HCT116 (cell line): ENCODE data around the gene FASN. TPM values are rescaled to one million over a fixed set of nuclear protein-coding genes. Genes with fewer than 3 reads are reported as not detected.

Source experiments
- ATAC-seq: fragments of 200-7000 bp; cut with Tn5 transposase; 2 replicates; pipeline ENCODE4 v1.9.1; 2020; ENCODE audit warnings: mild to moderate bottlenecking, moderate library complexity
- BruUV-seq: library from RNA; stranded (reverse); fragments of 400-500 nt; replicated peaks from 2 replicates; lab custom pipeline; 2021; lab: Mats Ljungman, UMichigan
- CTCF ChIA-PET: fragments of 300-600 bp; sonication (Branson Sonifier 250); formaldehyde crosslinking; loops from one replicate; lab custom pipeline; 2021; ENCODE audit warnings: antibody characterized with exemption; lab: Charles Lee
- POLR2A ChIA-PET: fragments of 300-600, 350-600 bp; sonication (Branson Sonifier 250); formaldehyde crosslinking; loops from one replicate; lab custom pipeline; 2021; ENCODE audit warnings: antibody characterized with exemption; lab: Charles Lee
- RAD21 ChIA-PET, 2 experiments: fragments of 300-600 bp; sonication (Branson Sonifier 250); formaldehyde crosslinking; loops; one replicate each; lab custom pipeline; 2023; ENCODE audit warnings: low total read pairs in 2 of 2; ENCODE audit not compliant: uncharacterized antibody in 2 of 2, unreplicated experiment in 2 of 2, low non-redundant PET in 1 of 2; lab: Charles Lee
- DNase-seq: peaks from one replicate; pipeline ENCODE4 v3.0.0-alpha.2; 2010; ENCODE audit warnings: low read depth, low spot score
- H2AFZ ChIP-seq: fragments of 200-600 bp; shearing (Covaris generic), sonication (generic); 2 replicates; pipeline ENCODE4 v1.6.1; 2017; ENCODE audit warnings: low read depth, mixed run types, mixed read lengths, antibody characterized with exemption, low read length; ENCODE audit not compliant: poor library complexity, severe bottlenecking
- H3K27ac ChIP-seq: 2 replicates; pipeline ENCODE4 v1.5.1; 2012; ENCODE audit warnings: low read depth, low read length
- H3K27me3 ChIP-seq: fragments of 200-600 bp; sonication (generic); 2 replicates; pipeline ENCODE4 v1.6.1; 2016; ENCODE audit warnings: mixed run types, low read length, mixed read lengths; ENCODE audit not compliant: insufficient read depth
- H3K36me3 ChIP-seq, 2 experiments: fragments of 200-500 bp in 1 of 2; fragments of 200-600 bp in 1 of 2; sonication (Bioruptor generic) in 1 of 2; sonication (generic) in 1 of 2; 2 replicates each; pipeline versions ENCODE4 v1.5.1 to v1.6.1; 2014 to 2016; ENCODE audit warnings: low read length in 2 of 2, inconsistent platforms in 1 of 2, mixed read lengths in 1 of 2, mixed run types in 1 of 2; ENCODE audit not compliant: insufficient read depth in 2 of 2, control insufficient read depth in 1 of 2
- H3K4me1 ChIP-seq, 2 experiments: fragments of 200-600 bp in 1 of 2; sonication (generic) in 1 of 2; 2 replicates each; pipeline versions ENCODE4 v1.5.1 to v1.6.1; 2012 to 2017; ENCODE audit warnings: low read length in 2 of 2, inconsistent platforms in 1 of 2, mild to moderate bottlenecking in 1 of 2, mixed read lengths in 1 of 2, mixed run types in 1 of 2, moderate library complexity in 1 of 2; ENCODE audit not compliant: insufficient read depth in 2 of 2, control insufficient read depth in 1 of 2
- H3K4me2 ChIP-seq: fragments of 200-600 bp; sonication (generic); 2 replicates; pipeline ENCODE4 v1.6.1; 2017; ENCODE audit warnings: mixed run types, low read length, mixed read lengths
- H3K4me3 ChIP-seq, 2 experiments: fragments of 200-600 bp in 1 of 2; sonication (generic) in 1 of 2; replicated peaks in 1 of 2; 2 replicates each; pipeline ENCODE4 v1.5.1; 2011 to 2016; ENCODE audit warnings: low read length in 2 of 2, control low read depth in 1 of 2, low read depth in 1 of 2, mild to moderate bottlenecking in 1 of 2, mixed read lengths in 1 of 2, mixed run types in 1 of 2
- H3K79me2 ChIP-seq: fragments of 200-600 bp; sonication (generic); 2 replicates; pipeline ENCODE4 v1.6.1; 2017; ENCODE audit warnings: mild to moderate bottlenecking, mixed run types, low read length, moderate library complexity, mixed read lengths; ENCODE audit not compliant: insufficient read depth
- H3K9ac ChIP-seq: fragments of 200-600 bp; sonication (generic); 2 replicates; pipeline ENCODE4 v1.6.1; 2016; ENCODE audit warnings: low read length, mixed read lengths
- H3K9me2 ChIP-seq: fragments of 200-600 bp; sonication (generic), shearing (Covaris generic); 2 replicates; pipeline ENCODE4 v1.6.1; 2017; ENCODE audit warnings: mixed run types, mild to moderate bottlenecking, moderate library complexity; ENCODE audit not compliant: insufficient read depth
- H3K9me3 ChIP-seq, 2 experiments: fragments of 200-500 bp in 1 of 2; fragments of 200-600 bp in 1 of 2; sonication (Bioruptor generic) in 1 of 2; sonication (generic) in 1 of 2; 2 replicates each; pipeline ENCODE4 v1.6.1; 2014 to 2017; ENCODE audit warnings: low read length in 2 of 2, mixed read lengths in 2 of 2, inconsistent platforms in 1 of 2, low read depth in 1 of 2, mild to moderate bottlenecking in 1 of 2, mixed run types in 1 of 2, moderate library complexity in 1 of 2; ENCODE audit not compliant: control insufficient read depth in 1 of 2, insufficient read depth in 1 of 2
- H4K20me1 ChIP-seq: fragments of 200-600 bp; sonication (generic), shearing (Covaris generic); 2 replicates; pipeline ENCODE4 v1.6.1; 2017; ENCODE audit warnings: mixed run types, mild to moderate bottlenecking, moderate library complexity; ENCODE audit not compliant: insufficient read depth
- ATF3 ChIP-seq: IDR thresholded peaks from 2 replicates; pipeline ENCODE4 v1.6.1; 2012
- CBX3 ChIP-seq: IDR thresholded peaks from 2 replicates; pipeline ENCODE4 v1.6.1; 2012; ENCODE audit warnings: low read depth
- CEBPB ChIP-seq: IDR thresholded peaks from 2 replicates; pipeline ENCODE4 v1.6.1; 2012; ENCODE audit warnings: low read depth
- CTCF ChIP-seq, 3 experiments: fragments of 200-600 bp in 1 of 3; sonication (generic) in 1 of 3; IDR thresholded peaks in 2 of 3; conservative IDR thresholded peaks in 1 of 3; 2 replicates each; pipeline ENCODE4 v1.5.1; 2012 to 2017; ENCODE audit warnings: low read depth in 2 of 3, low read length in 2 of 3, antibody characterized with exemption in 1 of 3, borderline replicate concordance in 1 of 3, control low read depth in 1 of 3, mild to moderate bottlenecking in 1 of 3, mixed read lengths in 1 of 3, mixed run types in 1 of 3, moderate library complexity in 1 of 3; ENCODE audit not compliant: insufficient read depth in 1 of 3
- ELF1 ChIP-seq: IDR thresholded peaks from 2 replicates; pipeline ENCODE4 v1.6.1; 2012; ENCODE audit warnings: low read depth, borderline replicate concordance
- FOSL1 ChIP-seq: IDR thresholded peaks from 2 replicates; pipeline ENCODE4 v1.6.1; 2012; ENCODE audit warnings: low read depth
- JUND ChIP-seq: IDR thresholded peaks from 2 replicates; pipeline ENCODE4 v1.6.1; 2012
- MAX ChIP-seq: IDR thresholded peaks from 2 replicates; pipeline ENCODE4 v1.6.1; 2012
- POLR2A ChIP-seq: IDR thresholded peaks from 2 replicates; pipeline ENCODE4 v1.7.0; 2011; ENCODE audit warnings: borderline replicate concordance; ENCODE audit not compliant: insufficient read depth, insufficient read length; ENCODE audit errors: extremely low read depth
- POLR2AphosphoS5 ChIP-seq: IDR thresholded peaks from 2 replicates; pipeline ENCODE4 v1.6.1; 2011; ENCODE audit warnings: mild to moderate bottlenecking, low read depth, low read length, moderate library complexity
- REST ChIP-seq: IDR thresholded peaks from 2 replicates; pipeline ENCODE4 v1.6.1; 2012; ENCODE audit warnings: low read depth
- SIN3A ChIP-seq: IDR thresholded peaks from 2 replicates; pipeline ENCODE4 v1.6.1; 2012; ENCODE audit warnings: low read depth
- SRF ChIP-seq: IDR thresholded peaks from 2 replicates; pipeline ENCODE4 v1.6.1; 2012; ENCODE audit warnings: low read depth
- TCF7L2 ChIP-seq: IDR thresholded peaks from 2 replicates; pipeline ENCODE4 v1.7.0; 2011; ENCODE audit warnings: borderline replicate concordance, inconsistent platforms; ENCODE audit not compliant: insufficient read depth, insufficient read length; ENCODE audit errors: extremely low read depth
- YY1 ChIP-seq: IDR thresholded peaks from 2 replicates; pipeline ENCODE4 v1.6.1; 2011; ENCODE audit warnings: low read length, low read depth, moderate library complexity, mild to moderate bottlenecking; ENCODE audit not compliant: insufficient replicate concordance; ENCODE audit errors: extremely low read depth
- ZBTB33 ChIP-seq: IDR thresholded peaks from 2 replicates; pipeline ENCODE4 v1.6.1; 2011; ENCODE audit warnings: mild to moderate bottlenecking, low read length, moderate library complexity; ENCODE audit not compliant: insufficient replicate concordance; ENCODE audit errors: extremely low read depth
- ZFX ChIP-seq: fragments of 450-650 bp; IDR thresholded peaks from 2 replicates; pipeline ENCODE4 v1.6.1; 2017
- ZNF274 ChIP-seq: fragments of 200-500 bp; sonication (Bioruptor generic); IDR thresholded peaks from 2 replicates; pipeline ENCODE4 v1.6.1; 2014; ENCODE audit warnings: mild to moderate bottlenecking, low read depth, low read length, inconsistent platforms
- intact Hi-C: fragments of 100-400 bp; cut with micrococcal nuclease; formaldehyde crosslinking; loops from 2 replicates; pipeline ENCODE4 v1.10.0; 2022
- total RNA-seq: library from RNA; stranded (reverse); gene quantifications from one replicate; pipeline ENCODE4 v1.2.1, GENCODE V29; 2021; ENCODE audit not compliant: unreplicated experiment

Gene FASN
- total RNA-seq, 1 experiment from 2014 or later, result 754 TPM

- no peaks in the 10 kb centered on the region for H3K27me3 ChIP-seq
- H3K27ac ChIP-seq, result peak overlapping the region; percentile 92
- H4K20me1 ChIP-seq, result no peaks in the 10 kb centered on the region
- RAD21 ChIA-PET, result no interaction called here
- ATAC-seq (peak; percentile 74), DNase-seq (no peak)
- TF ChIP-seq SRF (no peak), POLR2AphosphoS5 (peak; percentile 64), ZBTB33 (no peak), YY1 (no peak), CTCF (IDR thresholded peaks at IDR 0.05 in 2 of 3, conservative IDR thresholded peaks at IDR 0.05 in 1 of 3; ENCODE audit: borderline replicate concordance in 1 of 3, insufficient read depth in 1 of 3, low read depth in 2 of 3, low read length in 2 of 3) (no peak), TCF7L2 (no peak), CBX3 (no peak), FOSL1 (no peak), MAX (peak; percentile 45; the same call in 1 of the 2 replicates), ELF1 (no peak), ZNF274 (no peak), REST (no peak), POLR2A (peak; percentile 28), SIN3A (no peak), JUND (no peak), CEBPB (no peak), ATF3 (no peak), ZFX (peak; percentile 72; the same call in 1 of the 2 replicates)
- intact Hi-C loops, result loop anchor here (1.0 to 10.0 kb wide), 5 partner anchors 9 to 383 kb away; partner anchors contain the start of genes HEXD, LRRC45 and OGFOD3
- H3K79me2 ChIP-seq, result peaks cover 27% of the 10 kb centered on the region; the same call in 1 of the 2 replicates
- H3K9me3 ChIP-seq, result no peaks in the 10 kb centered on the region
- peak overlapping the region; percentile 88 to 90 for H3K4me3 ChIP-seq
- H3K36me3 ChIP-seq, result peaks cover 0 to 12% of the 10 kb centered on the region in 2 experiments; a peak in 1 of 4 replicates
- POLR2A ChIA-PET, result interaction anchor here (1.0 kb wide), 1 partner anchor 9 kb away, joined by 3 read pairs; the partner anchor contains the start of genes CENPX and LRRC45
- peaks cover 16 to 61% of the 10 kb centered on the region in 2 experiments; a peak in 3 of 4 replicates for H3K4me1 ChIP-seq
- peak overlapping the region; percentile 93 for H3K9ac ChIP-seq
- CTCF ChIA-PET, result interaction anchor here (2.2 to 3.0 kb wide), 3 partner anchors 11 to 204 kb away, joined by 14 to 39 read pairs (median 16); partner anchors contain the start of genes CENPX and LRRC45
- H2AFZ ChIP-seq, result no peak overlapping the region
- H3K4me2 ChIP-seq, result peak overlapping the region; percentile 98
- no peaks in the 10 kb centered on the region for H3K9me2 ChIP-seq
- BruUV-seq, result no TSS peak
These were observed 66.0 kb downstream of the FASN start for GRCh38 chr17:82031885-82032627.
